HEK293 (cell line): Measurements from ENCODE around the gene CD180.

ENCODE experiments used
- CTCF ChIA-PET: fragments of 350-600 bp; formaldehyde crosslinking; extraction: SDS; loops from one replicate; lab custom pipeline; 2021; ENCODE audit warnings: antibody characterized with exemption; lab: Yijun Ruan, JAX
- POLR2A ChIA-PET: fragments of 300-600 bp; formaldehyde crosslinking; extraction: SDS; loops from one replicate; lab custom pipeline; 2020; ENCODE audit warnings: antibody characterized with exemption, inconsistent platforms; lab: Yijun Ruan, JAX
- H3K27ac ChIP-seq: fragments of 200-500 bp; sonication (Bioruptor generic); 2 replicates; pipeline ENCODE4 v1.5.1; 2014; ENCODE audit warnings: low read depth, low read length, control low read depth, inconsistent platforms; ENCODE audit errors: extremely low read depth
- H3K36me3 ChIP-seq, 2 experiments: fragments of 200-500 bp in 1 of 2; sonication (Bioruptor generic) in 1 of 2; 1 replicate in 1 of 2; 2 replicates in 1 of 2; pipeline ENCODE4 v1.5.1; 2014 to 2017; ENCODE audit warnings: inconsistent platforms in 2 of 2, low read length in 2 of 2; ENCODE audit not compliant: control insufficient read depth in 2 of 2, insufficient read depth in 1 of 2
- H3K4me1 ChIP-seq: fragments of 200-500 bp; sonication (Bioruptor generic); 2 replicates; pipeline ENCODE4 v1.5.1; 2014; ENCODE audit warnings: mild to moderate bottlenecking, low read length, inconsistent platforms; ENCODE audit not compliant: control insufficient read depth, insufficient read depth
- H3K4me3 ChIP-seq: 2 replicates; pipeline ENCODE4 v1.5.1; 2011; ENCODE audit warnings: low read depth, mild to moderate bottlenecking, control low read depth, low read length, moderate library complexity
- H3K9me3 ChIP-seq: fragments of 200-500 bp; sonication (Bioruptor generic); 2 replicates; pipeline ENCODE4 v1.5.1; 2014; ENCODE audit warnings: low read depth, low read length, inconsistent platforms; ENCODE audit not compliant: control insufficient read depth, insufficient read depth
- GLI4 ChIP-seq: fragments of 450-650 bp; formaldehyde crosslinking; IDR thresholded peaks from 2 replicates; pipeline ENCODE4 v1.5.1; 2016; ENCODE audit warnings: missing biosample characterization, missing genetic modification characterization
- INSM2 ChIP-seq: fragments of 450-650 bp; formaldehyde crosslinking; IDR thresholded peaks from 2 replicates; pipeline ENCODE4 v1.5.1; 2016; ENCODE audit warnings: missing biosample characterization, missing genetic modification characterization
- PRDM1 ChIP-seq: fragments of 450-650 bp; formaldehyde crosslinking; IDR thresholded peaks from 2 replicates; pipeline ENCODE4; 2016; ENCODE audit warnings: missing biosample characterization, missing genetic modification characterization
- PRDM10 ChIP-seq: fragments of 450-650 bp; formaldehyde crosslinking; IDR thresholded peaks from 2 replicates; pipeline ENCODE4 v1.5.1; 2016; ENCODE audit warnings: missing biosample characterization, missing genetic modification characterization
- PRDM4 ChIP-seq: fragments of 450-650 bp; formaldehyde crosslinking; IDR thresholded peaks from 2 replicates; pipeline ENCODE4 v1.5.1; 2017; ENCODE audit warnings: missing biosample characterization, missing genetic modification characterization
- ZBTB17 ChIP-seq: fragments of 450-650 bp; formaldehyde crosslinking; IDR thresholded peaks from 2 replicates; pipeline ENCODE4 v1.5.1; 2016; ENCODE audit warnings: missing biosample characterization, missing genetic modification characterization
- ZNF202 ChIP-seq: fragments of 450-650 bp; formaldehyde crosslinking; IDR thresholded peaks from 2 replicates; pipeline ENCODE4 v1.5.1; 2016; ENCODE audit warnings: missing biosample characterization, missing genetic modification characterization, borderline replicate concordance
- ZNF211 ChIP-seq: fragments of 450-650 bp; formaldehyde crosslinking; IDR thresholded peaks from 2 replicates; pipeline ENCODE4 v1.5.1; 2016; ENCODE audit warnings: low read depth, missing biosample characterization, missing genetic modification characterization
- ZNF311 ChIP-seq: fragments of 450-650 bp; formaldehyde crosslinking; IDR thresholded peaks from 2 replicates; pipeline ENCODE4 v1.5.1; 2017; ENCODE audit warnings: missing biosample characterization, missing genetic modification characterization, borderline replicate concordance
- ZNF362 ChIP-seq: fragments of 450-650 bp; formaldehyde crosslinking; IDR thresholded peaks from 2 replicates; pipeline ENCODE4 v1.5.1; 2016; ENCODE audit warnings: missing biosample characterization, missing genetic modification characterization
- ZNF521 ChIP-seq: fragments of 450-650 bp; formaldehyde crosslinking; IDR thresholded peaks from 2 replicates; pipeline ENCODE4 v1.5.1; 2017; ENCODE audit warnings: missing biosample characterization, mild to moderate bottlenecking, missing genetic modification characterization
- ZNF658 ChIP-seq: fragments of 450-650 bp; formaldehyde crosslinking; IDR thresholded peaks from 2 replicates; pipeline ENCODE4; 2016; ENCODE audit warnings: missing biosample characterization, missing genetic modification characterization
- TF ChIP-seq, protein P1 (sequence below): fragments of 450-650 bp; formaldehyde crosslinking; IDR thresholded peaks from 2 replicates; pipeline ENCODE4 v1.5.1; 2016; ENCODE audit warnings: missing biosample characterization, missing genetic modification characterization
- TF ChIP-seq, protein P2 (sequence below): fragments of 450-650 bp; formaldehyde crosslinking; IDR thresholded peaks from 2 replicates; pipeline ENCODE4 v1.5.1; 2016; ENCODE audit warnings: missing biosample characterization, missing genetic modification characterization
- TF ChIP-seq, protein P3 (sequence below): fragments of 450-650 bp; formaldehyde crosslinking; IDR thresholded peaks from 2 replicates; pipeline ENCODE4 v1.5.1; 2016; ENCODE audit warnings: missing biosample characterization, missing genetic modification characterization

CD180 gene

DNA sequence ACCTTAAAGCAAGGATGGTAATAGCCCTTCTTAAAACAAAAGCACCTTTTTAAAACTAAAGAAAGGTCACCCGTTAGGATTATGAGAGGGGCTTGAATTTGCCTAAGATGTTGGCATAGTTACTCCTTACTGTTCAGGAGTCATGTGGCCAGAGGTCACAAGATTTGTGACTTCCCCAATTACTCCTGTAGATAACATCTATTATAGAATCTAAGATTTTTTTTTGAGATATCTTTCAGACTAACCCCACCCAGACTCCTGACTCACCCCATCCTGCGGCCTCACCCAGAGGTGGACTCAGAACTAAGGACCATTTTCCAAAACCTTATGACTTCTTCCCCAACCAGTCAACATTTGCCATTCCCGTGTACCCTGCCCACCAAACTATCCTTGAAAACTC, 2.4 kb downstream of the CD180 start (continued):
- no peak for TF ChIP-seq PRDM10 (tag by site-specific recombination)
- no peak for TF ChIP-seq PRDM1 (tag by site-specific recombination)
- no peak for TF ChIP-seq ZNF211 (tag by site-specific recombination)
- TF ChIP-seq ZNF311 (tag by site-specific recombination), result no peak
- TF ChIP-seq, protein P1, sequence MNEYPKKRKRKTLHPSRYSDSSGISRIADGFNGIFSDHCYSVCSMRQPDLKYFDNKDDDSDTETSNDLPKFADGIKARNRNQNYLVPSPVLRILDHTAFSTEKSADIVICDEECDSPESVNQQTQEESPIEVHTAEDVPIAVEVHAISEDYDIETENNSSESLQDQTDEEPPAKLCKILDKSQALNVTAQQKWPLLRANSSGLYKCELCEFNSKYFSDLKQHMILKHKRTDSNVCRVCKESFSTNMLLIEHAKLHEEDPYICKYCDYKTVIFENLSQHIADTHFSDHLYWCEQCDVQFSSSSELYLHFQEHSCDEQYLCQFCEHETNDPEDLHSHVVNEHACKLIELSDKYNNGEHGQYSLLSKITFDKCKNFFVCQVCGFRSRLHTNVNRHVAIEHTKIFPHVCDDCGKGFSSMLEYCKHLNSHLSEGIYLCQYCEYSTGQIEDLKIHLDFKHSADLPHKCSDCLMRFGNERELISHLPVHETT (tag by site-specific recombination), result no peak
- no peak for TF ChIP-seq ZNF202 (tag by site-specific recombination)

DNA sequence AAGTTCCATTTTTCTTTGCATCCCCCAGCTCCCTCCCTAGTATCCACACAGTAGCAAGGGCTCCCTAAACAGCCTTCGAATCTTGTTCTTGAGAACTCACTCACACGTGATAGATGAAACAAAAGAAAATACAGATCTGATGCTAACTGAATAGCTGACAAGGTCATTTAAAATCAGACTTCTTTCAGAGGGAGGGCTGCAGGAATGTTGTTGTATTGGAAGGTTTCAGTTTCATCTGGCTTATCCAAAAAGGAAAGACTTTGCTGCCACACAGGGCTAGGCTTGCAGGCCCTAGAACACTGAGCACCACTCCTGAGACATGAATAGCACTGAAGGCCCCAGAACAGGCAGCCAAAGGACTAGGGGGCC, 3.2 kb downstream of the CD180 start:
- Histone ChIP-seq H3K4me3 (no peak overlapping the region), H3K9me3 (no peaks in the 10 kb centered on the region), H3K4me1 (no peaks in the 10 kb centered on the region), H3K27ac (no peak overlapping the region), H3K36me3 (no peaks in the 10 kb centered on the region)
- POLR2A ChIA-PET, result no interaction called here
- CTCF ChIA-PET, result no interaction called here
- TF ChIP-seq PRDM4 (tag by site-specific recombination), result no peak

DNA sequence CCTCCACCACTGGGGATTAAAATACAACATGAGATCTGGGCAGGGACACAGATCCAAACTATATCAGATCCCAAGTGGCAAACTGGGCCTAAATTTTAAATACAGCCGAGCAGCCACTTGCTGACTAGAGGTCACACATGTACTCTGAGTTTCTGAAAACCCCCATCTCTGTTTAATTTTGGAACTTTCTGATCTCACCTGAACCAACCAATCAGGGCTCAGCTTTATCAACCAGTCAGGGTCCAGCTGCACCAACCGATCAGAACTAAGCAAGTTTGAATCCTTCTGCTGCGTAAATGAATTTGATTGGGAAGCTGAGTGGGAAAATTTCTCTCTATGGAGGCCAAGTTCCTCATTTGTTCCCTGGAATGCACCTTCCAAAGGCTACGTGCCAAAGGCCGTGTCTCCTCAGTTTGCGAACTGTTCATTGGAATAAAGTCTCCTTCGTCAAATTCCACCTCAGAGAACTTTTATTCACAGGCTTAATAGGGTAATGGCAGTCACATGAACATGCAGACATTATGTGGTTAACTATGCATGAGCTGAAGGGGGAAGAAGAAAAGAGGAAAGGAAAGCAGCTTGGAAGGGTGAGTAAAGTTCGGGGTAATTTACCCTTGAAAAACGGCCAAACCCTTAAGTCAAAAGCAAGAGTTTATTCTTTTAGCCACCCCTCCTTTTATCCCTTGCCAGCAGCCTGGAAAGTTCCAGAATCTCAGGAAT, 3.7 kb downstream of the CD180 start:
- Histone ChIP-seq H3K9me3 (no peaks in the 10 kb centered on the region), H3K27ac (no peak overlapping the region), H3K4me1 (no peaks in the 10 kb centered on the region), H3K36me3 (no peaks in the 10 kb centered on the region), H3K4me3 (no peak overlapping the region)
- CTCF ChIA-PET, result no interaction called here
- POLR2A ChIA-PET, result no interaction called here
- TF ChIP-seq ZNF362 (no peak), ZNF658 (tag by site-specific recombination) (no peak), GLI4 (tag by site-specific recombination) (no peak), ZBTB17 (tag by site-specific recombination) (no peak), ZNF521 (no peak), INSM2 (tag by site-specific recombination) (no peak)
- TF ChIP-seq, protein P2, sequence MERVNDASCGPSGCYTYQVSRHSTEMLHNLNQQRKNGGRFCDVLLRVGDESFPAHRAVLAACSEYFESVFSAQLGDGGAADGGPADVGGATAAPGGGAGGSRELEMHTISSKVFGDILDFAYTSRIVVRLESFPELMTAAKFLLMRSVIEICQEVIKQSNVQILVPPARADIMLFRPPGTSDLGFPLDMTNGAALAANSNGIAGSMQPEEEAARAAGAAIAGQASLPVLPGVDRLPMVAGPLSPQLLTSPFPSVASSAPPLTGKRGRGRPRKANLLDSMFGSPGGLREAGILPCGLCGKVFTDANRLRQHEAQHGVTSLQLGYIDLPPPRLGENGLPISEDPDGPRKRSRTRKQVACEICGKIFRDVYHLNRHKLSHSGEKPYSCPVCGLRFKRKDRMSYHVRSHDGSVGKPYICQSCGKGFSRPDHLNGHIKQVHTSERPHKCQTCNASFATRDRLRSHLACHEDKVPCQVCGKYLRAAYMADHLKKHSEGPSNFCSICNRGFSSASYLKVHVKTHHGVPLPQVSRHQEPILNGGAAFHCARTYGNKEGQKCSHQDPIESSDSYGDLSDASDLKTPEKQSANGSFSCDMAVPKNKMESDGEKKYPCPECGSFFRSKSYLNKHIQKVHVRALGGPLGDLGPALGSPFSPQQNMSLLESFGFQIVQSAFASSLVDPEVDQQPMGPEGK, result no peak
- TF ChIP-seq, protein P3, sequence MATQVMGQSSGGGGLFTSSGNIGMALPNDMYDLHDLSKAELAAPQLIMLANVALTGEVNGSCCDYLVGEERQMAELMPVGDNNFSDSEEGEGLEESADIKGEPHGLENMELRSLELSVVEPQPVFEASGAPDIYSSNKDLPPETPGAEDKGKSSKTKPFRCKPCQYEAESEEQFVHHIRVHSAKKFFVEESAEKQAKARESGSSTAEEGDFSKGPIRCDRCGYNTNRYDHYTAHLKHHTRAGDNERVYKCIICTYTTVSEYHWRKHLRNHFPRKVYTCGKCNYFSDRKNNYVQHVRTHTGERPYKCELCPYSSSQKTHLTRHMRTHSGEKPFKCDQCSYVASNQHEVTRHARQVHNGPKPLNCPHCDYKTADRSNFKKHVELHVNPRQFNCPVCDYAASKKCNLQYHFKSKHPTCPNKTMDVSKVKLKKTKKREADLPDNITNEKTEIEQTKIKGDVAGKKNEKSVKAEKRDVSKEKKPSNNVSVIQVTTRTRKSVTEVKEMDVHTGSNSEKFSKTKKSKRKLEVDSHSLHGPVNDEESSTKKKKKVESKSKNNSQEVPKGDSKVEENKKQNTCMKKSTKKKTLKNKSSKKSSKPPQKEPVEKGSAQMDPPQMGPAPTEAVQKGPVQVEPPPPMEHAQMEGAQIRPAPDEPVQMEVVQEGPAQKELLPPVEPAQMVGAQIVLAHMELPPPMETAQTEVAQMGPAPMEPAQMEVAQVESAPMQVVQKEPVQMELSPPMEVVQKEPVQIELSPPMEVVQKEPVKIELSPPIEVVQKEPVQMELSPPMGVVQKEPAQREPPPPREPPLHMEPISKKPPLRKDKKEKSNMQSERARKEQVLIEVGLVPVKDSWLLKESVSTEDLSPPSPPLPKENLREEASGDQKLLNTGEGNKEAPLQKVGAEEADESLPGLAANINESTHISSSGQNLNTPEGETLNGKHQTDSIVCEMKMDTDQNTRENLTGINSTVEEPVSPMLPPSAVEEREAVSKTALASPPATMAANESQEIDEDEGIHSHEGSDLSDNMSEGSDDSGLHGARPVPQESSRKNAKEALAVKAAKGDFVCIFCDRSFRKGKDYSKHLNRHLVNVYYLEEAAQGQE, result no peak
